ENCODE measurements around the gene NUDT13.
"Not testable (repeated sequence)": the region's sequence is repeated elsewhere in the genome, so short reads cannot be mapped to it uniquely, and the experiment has no call there.

NUDT13 gene

GRCh38 chr10:73131301-73131700 lies 21.0 kb downstream of the NUDT13 start:
- no peak overlapping the region for H3K4me3 ChIP-seq (ENCODE audit: insufficient read depth, low read depth, low read length)
- H3K4me1 ChIP-seq (ENCODE audit: control insufficient read depth, insufficient read depth, low read length): no peaks in the 10 kb centered on the region
- no peak overlapping the region for H3K27ac ChIP-seq (ENCODE audit: insufficient read depth, low read depth, low read length, poor library complexity, severe bottlenecking)
- WGBS, 2 experiments: 94 to 95% methylated on average over 2 of the region's 2 CpGs
- H3K36me3 ChIP-seq (ENCODE audit: control insufficient read depth, insufficient read depth, low read length): peaks cover 25% of the 10 kb centered on the region
- H3K27me3 ChIP-seq (ENCODE audit: control insufficient read depth, insufficient read depth, low read length, poor library complexity, severe bottlenecking): no peaks in the 10 kb centered on the region
- H3K9me3 ChIP-seq (ENCODE audit: control insufficient read depth, low read length): no peaks in the 10 kb centered on the region

- no peak overlapping the region for H3K4me3 ChIP-seq (ENCODE audit: insufficient read depth, low read depth, low read length)
- WGBS, 2 experiments: 97% methylated on average over 2 of the region's 2 CpGs
- H3K27ac ChIP-seq (ENCODE audit: insufficient read depth, low read depth, low read length, poor library complexity, severe bottlenecking): no peak overlapping the region
- no peaks in the 10 kb centered on the region for H3K9me3 ChIP-seq (ENCODE audit: control insufficient read depth, low read length)
- peaks cover 29% of the 10 kb centered on the region for H3K36me3 ChIP-seq (ENCODE audit: control insufficient read depth, insufficient read depth, low read length)
- H3K4me1 ChIP-seq (ENCODE audit: control insufficient read depth, insufficient read depth, low read length): no peaks in the 10 kb centered on the region
- H3K27me3 ChIP-seq (ENCODE audit: control insufficient read depth, insufficient read depth, low read length, poor library complexity, severe bottlenecking): no peaks in the 10 kb centered on the region
Measured at GRCh38 chr10:73131913-73132686, 21.8 kb downstream of the NUDT13 start.

GRCh38 chr10:73134727-73135126 lies 24.5 kb downstream of the NUDT13 start:
- 96 to 100% methylated on average over 2 to 3 of the region's 3 CpGs for WGBS, 2 experiments
- H3K27me3 ChIP-seq (ENCODE audit: control insufficient read depth, insufficient read depth, low read length, poor library complexity, severe bottlenecking): no peaks in the 10 kb centered on the region

GRCh38 chr10:73136627-73137026 lies 26.4 kb downstream of the NUDT13 start:
- WGBS, 2 experiments: 98 to 100% methylated on average over 2 of the region's 2 CpGs
- Histone ChIP-seq H3K27ac (ENCODE audit: insufficient read depth, low read depth, low read length, poor library complexity, severe bottlenecking) (no peak overlapping the region), H3K9me3 (ENCODE audit: control insufficient read depth, low read length) (no peaks in the 10 kb centered on the region), H3K4me3 (ENCODE audit: insufficient read depth, low read depth, low read length) (no peak overlapping the region), H3K4me1 (ENCODE audit: control insufficient read depth, insufficient read depth, low read length) (no peaks in the 10 kb centered on the region), H3K36me3 (ENCODE audit: control insufficient read depth, insufficient read depth, low read length) (peaks cover 45% of the 10 kb centered on the region), H3K27me3 (ENCODE audit: control insufficient read depth, insufficient read depth, low read length, poor library complexity, severe bottlenecking) (no peaks in the 10 kb centered on the region)

More at GRCh38 chr10:73134727-73135126, 24.5 kb downstream of the NUDT13 start:
- H3K27ac ChIP-seq (ENCODE audit: insufficient read depth, low read depth, low read length, poor library complexity, severe bottlenecking): no peak overlapping the region
- peaks cover 49% of the 10 kb centered on the region for H3K36me3 ChIP-seq (ENCODE audit: control insufficient read depth, insufficient read depth, low read length)
- H3K9me3 ChIP-seq (ENCODE audit: control insufficient read depth, low read length): no peaks in the 10 kb centered on the region
- no peaks in the 10 kb centered on the region for H3K4me1 ChIP-seq (ENCODE audit: control insufficient read depth, insufficient read depth, low read length)
- no peak overlapping the region for H3K4me3 ChIP-seq (ENCODE audit: insufficient read depth, low read depth, low read length)

- Histone ChIP-seq H3K36me3 (ENCODE audit: control insufficient read depth, insufficient read depth, low read length) (peaks cover 42% of the 10 kb centered on the region), H3K27me3 (ENCODE audit: control insufficient read depth, insufficient read depth, low read length, poor library complexity, severe bottlenecking) (no peaks in the 10 kb centered on the region), H3K9me3 (ENCODE audit: control insufficient read depth, low read length) (no peaks in the 10 kb centered on the region), H3K27ac (ENCODE audit: insufficient read depth, low read depth, low read length, poor library complexity, severe bottlenecking) (no peak overlapping the region), H3K4me1 (ENCODE audit: control insufficient read depth, insufficient read depth, low read length) (no peaks in the 10 kb centered on the region), H3K4me3 (ENCODE audit: insufficient read depth, low read depth, low read length) (no peak overlapping the region)
- 97% methylated on average over 2 of the region's 2 CpGs for WGBS, 2 experiments
Measured at GRCh38 chr10:73139251-73139650, 29.0 kb downstream of the NUDT13 start.

GRCh38 chr10:73141603-73142002 lies 31.3 kb downstream of the NUDT13 start:
- no peaks in the 10 kb centered on the region for H3K27me3 ChIP-seq (ENCODE audit: control insufficient read depth, insufficient read depth, low read length, poor library complexity, severe bottlenecking)
- no peaks in the 10 kb centered on the region for H3K4me1 ChIP-seq (ENCODE audit: control insufficient read depth, insufficient read depth, low read length)
- H3K9me3 ChIP-seq (ENCODE audit: control insufficient read depth, low read length): no peaks in the 10 kb centered on the region
- no peak overlapping the region for H3K27ac ChIP-seq (ENCODE audit: insufficient read depth, low read depth, low read length, poor library complexity, severe bottlenecking)
- 93 to 99% methylated on average over 2 to 3 of the region's 3 CpGs for WGBS, 2 experiments
- H3K36me3 ChIP-seq (ENCODE audit: control insufficient read depth, insufficient read depth, low read length): peaks cover 34% of the 10 kb centered on the region
- no peak overlapping the region for H3K4me3 ChIP-seq (ENCODE audit: insufficient read depth, low read depth, low read length)

GRCh38 chr10:73150633-73151413 lies 40.6 kb downstream of the NUDT13 start:
- H3K36me3 ChIP-seq (ENCODE audit: control insufficient read depth, insufficient read depth, low read length): peaks cover 33% of the 10 kb centered on the region
- WGBS, 2 experiments: 96 to 98% methylated on average over 4 to 7 of the region's 8 CpGs
- not testable (repeated sequence) for H3K27ac ChIP-seq (ENCODE audit: insufficient read depth, low read depth, low read length, poor library complexity, severe bottlenecking); H3K9me3 ChIP-seq (ENCODE audit: control insufficient read depth, low read length); H3K4me1 ChIP-seq (ENCODE audit: control insufficient read depth, insufficient read depth, low read length); H3K4me3 ChIP-seq (ENCODE audit: insufficient read depth, low read depth, low read length); H3K27me3 ChIP-seq (ENCODE audit: control insufficient read depth, insufficient read depth, low read length, poor library complexity, severe bottlenecking)

GRCh38 chr10:73152009-73152408 lies 41.8 kb downstream of the NUDT13 start:
- Histone ChIP-seq H3K4me3 (ENCODE audit: insufficient read depth, low read depth, low read length) (no peak overlapping the region), H3K36me3 (ENCODE audit: control insufficient read depth, insufficient read depth, low read length) (peaks cover 29% of the 10 kb centered on the region), H3K4me1 (ENCODE audit: control insufficient read depth, insufficient read depth, low read length) (no peaks in the 10 kb centered on the region), H3K27me3 (ENCODE audit: control insufficient read depth, insufficient read depth, low read length, poor library complexity, severe bottlenecking) (no peaks in the 10 kb centered on the region), H3K9me3 (ENCODE audit: control insufficient read depth, low read length) (no peaks in the 10 kb centered on the region), H3K27ac (ENCODE audit: insufficient read depth, low read depth, low read length, poor library complexity, severe bottlenecking) (no peak overlapping the region)
- 97 to 98% methylated on average over 3 of the region's 3 CpGs for WGBS, 2 experiments

GRCh38 chr10:73156054-73156453 lies 45.8 kb downstream of the NUDT13 start:
- WGBS, 2 experiments: 97 to 99% methylated on average over 3 of the region's 3 CpGs
- peaks cover 17% of the 10 kb centered on the region for H3K36me3 ChIP-seq (ENCODE audit: control insufficient read depth, insufficient read depth, low read length)

GRCh38 chr10:73159038-73159648 lies 48.9 kb downstream of the NUDT13 start:
- Histone ChIP-seq H3K9me3 (ENCODE audit: control insufficient read depth, low read length) (no peaks in the 10 kb centered on the region), H3K27me3 (ENCODE audit: control insufficient read depth, insufficient read depth, low read length, poor library complexity, severe bottlenecking) (no peaks in the 10 kb centered on the region), H3K4me1 (ENCODE audit: control insufficient read depth, insufficient read depth, low read length) (no peaks in the 10 kb centered on the region), H3K27ac (ENCODE audit: insufficient read depth, low read depth, low read length, poor library complexity, severe bottlenecking) (no peak overlapping the region), H3K4me3 (ENCODE audit: insufficient read depth, low read depth, low read length) (no peak overlapping the region), H3K36me3 (ENCODE audit: control insufficient read depth, insufficient read depth, low read length) (peaks cover 2% of the 10 kb centered on the region)
- 6 to 22% methylated on average over 4 to 5 of the region's 5 CpGs for WGBS, 2 experiments

More at GRCh38 chr10:73156054-73156453, 45.8 kb downstream of the NUDT13 start:
- Histone ChIP-seq H3K27ac (ENCODE audit: insufficient read depth, low read depth, low read length, poor library complexity, severe bottlenecking) (no peak overlapping the region), H3K4me1 (ENCODE audit: control insufficient read depth, insufficient read depth, low read length) (no peaks in the 10 kb centered on the region), H3K4me3 (ENCODE audit: insufficient read depth, low read depth, low read length) (no peak overlapping the region), H3K9me3 (ENCODE audit: control insufficient read depth, low read length) (no peaks in the 10 kb centered on the region), H3K27me3 (ENCODE audit: control insufficient read depth, insufficient read depth, low read length, poor library complexity, severe bottlenecking) (no peaks in the 10 kb centered on the region)

All from ectodermal cell (in vitro differentiated cells).